ENCODE measurements around the gene TENM4.

TENM4 gene

GRCh38 chr11:78787696-78788095 lies 653.1 kb downstream of the TENM4 start:
- DNase-seq (ENCODE audit: low read depth): no peak

- DNase-seq (ENCODE audit: low read depth): no peak
These were observed 654.1 kb downstream of the TENM4 start for GRCh38 chr11:78786746-78787145.

- DNase-seq (ENCODE audit: low read depth): no peak
These were observed 654.7 kb downstream of the TENM4 start for GRCh38 chr11:78786086-78786485.

DNA sequence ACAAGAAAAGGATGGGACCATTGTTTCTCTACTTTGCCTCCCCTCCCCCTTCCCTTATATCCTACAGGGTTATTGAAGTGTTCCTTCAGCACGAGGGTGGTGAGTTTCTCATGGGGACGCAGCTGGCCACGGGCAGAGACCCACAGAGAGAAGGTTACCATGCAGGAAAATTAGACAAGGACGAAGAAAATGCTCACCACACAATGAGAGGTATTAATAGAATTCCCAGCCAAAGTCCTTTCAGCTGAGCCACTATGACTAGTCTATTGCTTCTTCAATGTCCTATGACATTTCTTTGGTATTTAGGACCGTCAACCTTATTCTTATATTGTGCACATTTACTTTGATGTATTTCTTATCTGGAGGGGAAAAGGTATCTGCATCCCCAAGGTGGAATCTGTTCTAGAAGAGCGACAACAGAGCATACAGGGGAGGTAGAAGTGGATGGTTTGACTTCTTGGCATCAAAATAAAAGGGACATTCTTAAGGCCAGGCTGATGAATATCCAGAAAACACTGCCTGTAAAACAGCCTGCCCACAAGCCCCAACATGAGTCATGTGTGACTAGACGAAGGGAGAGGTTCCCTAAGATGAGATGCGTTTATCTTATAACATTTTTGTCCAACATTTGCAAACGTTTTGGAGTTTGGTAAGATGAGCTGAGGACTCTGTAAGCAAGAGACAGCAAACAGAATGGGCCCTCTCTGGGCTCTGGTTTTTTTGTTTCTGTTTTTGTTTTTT lies 656.3 kb downstream of the TENM4 start:
- DNase-seq (ENCODE audit: low read depth): no peak

DNA sequence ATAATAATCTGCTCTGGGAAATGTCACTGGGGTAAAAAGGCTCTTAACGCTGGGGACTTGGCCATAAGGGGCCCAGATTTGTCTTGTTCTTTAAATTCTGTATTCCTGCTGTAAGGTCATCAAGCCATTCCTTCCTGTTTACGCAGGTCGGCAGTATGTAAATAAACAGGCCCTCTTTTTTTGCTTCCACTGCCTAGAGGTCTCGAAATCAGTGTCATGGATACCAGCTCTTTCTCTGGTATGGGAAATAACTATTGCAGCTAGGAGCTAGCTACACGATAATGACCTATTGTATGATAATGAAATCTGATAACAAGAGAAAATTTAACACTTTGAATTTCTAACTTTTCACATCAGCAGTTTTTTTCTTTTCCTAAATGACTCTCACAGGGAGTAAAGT lies 657.0 kb downstream of the TENM4 start:
- DNase-seq (ENCODE audit: low read depth): no peak

DNA sequence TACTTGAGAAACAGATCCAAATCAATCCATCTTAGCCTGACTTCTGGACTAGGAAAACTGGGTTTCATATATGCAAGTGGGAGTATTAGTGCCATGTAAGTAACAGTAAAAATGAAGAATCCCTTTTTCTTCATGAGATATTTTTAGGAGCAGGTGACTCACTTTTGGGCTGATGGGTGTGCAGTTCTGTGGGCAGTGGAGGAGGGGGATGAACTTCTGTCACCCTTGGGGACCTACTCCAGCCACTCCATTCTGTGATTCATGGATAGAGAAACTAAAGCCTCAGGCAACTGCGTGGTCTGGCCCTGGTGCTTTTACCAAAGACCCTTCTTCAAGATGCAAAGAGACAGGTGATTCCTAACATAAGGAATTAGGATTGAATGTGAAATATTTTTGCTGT lies 657.5 kb downstream of the TENM4 start:
- DNase-seq (ENCODE audit: low read depth): no peak

DNA sequence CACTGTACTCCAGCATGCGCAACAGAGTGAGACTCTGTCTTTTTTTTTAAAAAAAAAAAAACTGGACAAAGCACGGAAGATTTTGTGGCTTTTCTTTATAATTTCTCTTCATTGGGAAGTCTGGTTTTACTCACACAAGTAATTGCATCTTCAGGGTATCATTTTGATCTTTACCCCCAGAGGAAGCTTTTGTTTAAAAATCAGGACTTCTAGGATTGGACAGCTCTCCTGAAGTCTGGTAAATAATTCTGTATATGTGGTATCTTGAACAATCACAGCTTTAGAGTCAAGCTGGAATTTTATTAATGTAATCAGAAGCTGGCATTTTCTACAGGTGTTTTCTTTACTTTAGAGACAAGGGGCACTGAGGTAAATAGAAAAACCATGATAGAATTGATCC lies 658.1 kb downstream of the TENM4 start:
- no peak for DNase-seq (ENCODE audit: low read depth)

DNA sequence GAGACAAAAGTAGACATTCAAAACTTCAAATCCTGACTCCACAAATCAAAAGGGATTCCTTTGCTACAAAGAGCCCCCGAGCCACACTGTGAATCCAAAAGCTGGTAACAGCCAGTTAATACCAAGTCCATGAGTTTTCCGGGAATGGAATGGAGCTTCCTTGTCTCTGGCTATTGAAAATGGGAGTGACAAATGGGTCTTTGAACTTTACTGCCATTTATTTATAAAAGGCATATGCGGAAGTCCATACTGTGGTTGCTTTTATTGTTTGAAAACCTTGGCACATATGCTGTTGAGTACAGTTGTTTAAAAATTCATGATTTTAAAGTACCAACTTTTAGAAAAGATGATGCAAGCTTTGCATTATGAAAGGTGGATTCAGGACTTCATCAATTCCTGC lies 659.9 kb downstream of the TENM4 start:
- DNase-seq (ENCODE audit: low read depth): no peak

GRCh38 chr11:78773492-78773891 lies 667.3 kb downstream of the TENM4 start:
- DNase-seq (ENCODE audit: low read depth): no peak

DNA sequence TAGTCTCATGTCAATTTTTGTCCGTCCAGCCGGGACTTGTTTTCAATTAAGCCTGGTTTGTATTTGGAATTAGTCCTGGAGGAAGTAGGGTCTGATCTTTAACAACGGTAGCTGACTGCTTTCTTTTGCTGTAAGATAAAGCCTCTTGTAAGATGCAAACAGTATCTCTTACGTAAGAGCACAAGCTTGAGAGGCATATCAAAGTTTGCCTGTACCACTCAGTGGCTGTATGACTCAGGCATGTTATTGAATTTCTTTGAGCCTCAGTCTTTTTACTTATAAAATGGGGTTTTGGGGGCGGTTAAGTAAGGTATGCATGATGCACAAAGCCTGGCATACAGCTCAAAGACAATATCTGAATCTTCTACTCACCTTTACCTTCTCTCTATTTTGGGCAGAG lies 667.8 kb downstream of the TENM4 start:
- no peak for DNase-seq (ENCODE audit: low read depth)

DNA sequence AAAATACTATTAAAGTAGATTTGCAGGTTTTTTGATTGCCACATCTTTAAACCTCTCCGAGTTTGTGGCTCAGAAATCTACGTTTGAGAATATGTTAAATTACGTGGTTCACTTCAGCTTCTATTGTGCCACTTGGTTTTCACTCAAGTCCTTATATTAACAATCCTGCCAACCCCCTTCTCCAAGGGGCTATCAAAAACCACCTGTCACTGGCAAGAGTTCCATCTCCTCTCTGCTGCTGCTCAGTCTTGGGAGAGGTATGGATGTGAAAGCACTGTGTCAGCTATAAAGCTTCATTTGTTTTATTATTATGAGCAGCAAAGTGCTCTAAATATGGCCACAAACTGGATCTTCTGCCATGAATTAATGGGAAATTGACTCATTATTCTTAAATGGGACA lies 668.6 kb downstream of the TENM4 start:
- no peak for DNase-seq (ENCODE audit: low read depth)

- no peak for DNase-seq (ENCODE audit: low read depth)
These were observed 669.9 kb downstream of the TENM4 start for GRCh38 chr11:78770931-78771330.

DNA sequence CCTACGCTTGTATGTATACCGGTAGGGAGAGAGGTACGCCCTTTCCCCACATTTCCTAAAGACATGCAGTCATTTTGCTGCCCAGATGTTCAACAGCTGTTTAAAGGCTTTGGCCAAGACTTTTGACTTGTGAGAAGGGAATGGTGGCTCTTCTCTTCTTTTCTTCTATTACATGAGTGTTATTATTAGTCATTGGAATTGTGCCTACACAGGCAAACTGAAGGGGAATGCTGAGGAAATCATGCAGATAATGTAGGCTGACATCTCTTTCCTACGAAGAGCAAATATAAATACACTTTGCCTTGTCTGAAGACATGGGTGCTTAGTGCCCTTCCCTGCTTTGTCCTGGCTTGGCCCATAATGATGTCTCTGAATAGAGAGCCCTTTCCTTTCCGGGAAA lies 671.9 kb downstream of the TENM4 start:
- DNase-seq (ENCODE audit: low read depth): no peak

GRCh38 chr11:78768345-78768744 lies 672.5 kb downstream of the TENM4 start:
- no peak for DNase-seq (ENCODE audit: low read depth)

- no peak for DNase-seq (ENCODE audit: low read depth)
These were observed 673.5 kb downstream of the TENM4 start for GRCh38 chr11:78767027-78767932.

DNA sequence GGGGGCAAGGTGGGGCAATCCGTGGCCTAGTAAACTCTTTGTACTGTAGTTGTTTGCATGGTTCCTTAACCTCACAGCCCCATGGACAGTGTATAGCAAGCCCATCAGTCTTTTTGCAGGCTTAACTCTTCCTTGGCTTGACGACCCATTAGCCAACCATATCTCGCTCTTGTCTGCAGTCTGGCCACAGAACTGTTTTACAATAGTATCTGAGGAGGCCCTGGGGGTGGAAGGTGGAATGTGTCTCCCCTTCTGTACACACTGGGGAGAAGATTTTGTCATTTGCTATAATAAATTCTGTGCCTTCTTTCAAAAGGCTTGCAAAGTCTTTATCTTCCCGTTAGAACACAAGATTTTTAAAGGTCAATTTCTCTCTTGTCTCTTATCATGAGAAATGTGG lies 675.9 kb downstream of the TENM4 start:
- no peak for DNase-seq (ENCODE audit: low read depth)

GRCh38 chr11:78763664-78764063 lies 677.2 kb downstream of the TENM4 start:
- DNase-seq (ENCODE audit: low read depth): no peak

- DNase-seq (ENCODE audit: low read depth): no peak
These were observed 678.7 kb downstream of the TENM4 start for GRCh38 chr11:78762105-78762504.

GRCh38 chr11:78759071-78759470 lies 681.8 kb downstream of the TENM4 start:
- DNase-seq (ENCODE audit: low read depth): no peak

GRCh38 chr11:78753297-78753696 lies 687.5 kb downstream of the TENM4 start:
- DNase-seq (ENCODE audit: low read depth): no peak

DNA sequence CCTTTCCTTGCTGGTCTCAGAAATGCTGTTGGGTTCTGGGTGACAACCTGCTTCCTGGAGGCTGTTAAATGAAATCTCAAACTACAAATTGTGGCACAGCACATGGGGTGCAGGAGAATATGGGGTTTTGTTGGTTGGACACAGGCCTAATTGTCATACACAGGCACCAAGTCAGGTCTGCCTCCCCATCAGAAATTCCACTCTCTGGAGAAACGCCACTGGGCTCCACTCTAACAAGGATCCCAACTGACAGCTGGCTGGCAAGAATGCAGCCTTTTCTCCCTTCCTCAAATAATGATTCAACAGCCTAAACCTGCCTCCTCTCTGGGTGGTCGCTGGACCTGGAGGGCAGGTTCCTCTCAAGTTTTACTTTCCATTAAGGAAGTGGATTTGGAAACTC lies 688.3 kb downstream of the TENM4 start:
- no peak for DNase-seq (ENCODE audit: low read depth)

GRCh38 chr11:78748918-78749690 lies 691.7 kb downstream of the TENM4 start:
- DNase-seq (ENCODE audit: low read depth): no peak

DNA sequence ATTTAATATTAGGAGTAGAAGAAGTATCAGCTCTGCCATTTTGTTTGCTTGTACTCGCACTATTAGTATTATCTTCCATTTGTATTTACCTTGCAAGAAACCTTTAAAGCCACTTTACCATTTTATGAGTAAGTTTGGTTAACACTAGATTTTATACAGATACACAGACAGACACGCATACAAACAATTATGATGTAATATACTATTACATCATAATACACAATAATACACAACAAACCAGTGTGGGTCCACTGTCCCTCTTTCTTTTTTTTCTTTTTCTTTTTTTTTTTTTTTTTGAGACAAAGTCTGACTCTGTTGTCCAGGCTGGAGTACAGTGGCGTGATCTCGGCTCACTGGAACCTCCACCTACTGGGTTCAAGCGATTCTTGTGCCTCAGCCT lies 695.9 kb downstream of the TENM4 start:
- DNase-seq (ENCODE audit: low read depth): no peak
